Measurements from ENCODE around the gene PARD6G. TPM values are rescaled to one million over a fixed set of nuclear protein-coding genes. Genes with fewer than 3 reads are reported as not detected.
A peak's percentile ranks its signal among the peaks of the same experiment; 100 is the strongest.
"Not testable (repeated sequence)": the region's sequence is repeated elsewhere in the genome, so short reads cannot be mapped to it uniquely, and the experiment has no call there.

Gene PARD6G
- total RNA-seq, 1 donor from 2014 or later, result 18.9 TPM

- peak; percentile 94 for TF ChIP-seq CTCF (IDR thresholded peaks at IDR 0.05)
- not testable (repeated sequence) for H3K4me3 Mint-ChIP-seq (ENCODE audit: unreplicated experiment); H3K36me3 Mint-ChIP-seq (ENCODE audit: unreplicated experiment); H3K4me1 Mint-ChIP-seq (ENCODE audit: unreplicated experiment); H3K9me3 Mint-ChIP-seq (ENCODE audit: unreplicated experiment); H3K27ac Mint-ChIP-seq (ENCODE audit: unreplicated experiment); H3K27me3 Mint-ChIP-seq (ENCODE audit: unreplicated experiment)
- DNase-seq (ENCODE audit: extremely low spot score, unreplicated experiment), result peak; percentile 89
Measured at GRCh38 chr18:80257579-80258543, 10.5 kb upstream of the PARD6G start.

- peak; percentile 65 for DNase-seq (ENCODE audit: extremely low spot score, unreplicated experiment)
- no peak overlapping the region for H3K4me3 Mint-ChIP-seq (ENCODE audit: unreplicated experiment)
- no peaks in the 10 kb centered on the region for H3K9me3 Mint-ChIP-seq (ENCODE audit: unreplicated experiment)
- H3K27ac Mint-ChIP-seq (ENCODE audit: unreplicated experiment), result no peak overlapping the region
- no peaks in the 10 kb centered on the region for H3K36me3 Mint-ChIP-seq (ENCODE audit: unreplicated experiment)
- no peak for TF ChIP-seq CTCF (IDR thresholded peaks at IDR 0.05)
- peaks cover 2% of the 10 kb centered on the region for H3K27me3 Mint-ChIP-seq (ENCODE audit: unreplicated experiment)
- peaks cover 2% of the 10 kb centered on the region for H3K4me1 Mint-ChIP-seq (ENCODE audit: unreplicated experiment)
Measured at GRCh38 chr18:80254971-80255500, 7.7 kb upstream of the PARD6G start.

GRCh38 chr18:80253871-80254492, 6.7 kb upstream of the PARD6G start:
- peak; percentile 77 for DNase-seq (ENCODE audit: extremely low spot score, unreplicated experiment)
- Mint-ChIP-seq H3K27ac (ENCODE audit: unreplicated experiment) (no peak overlapping the region), H3K36me3 (ENCODE audit: unreplicated experiment) (no peaks in the 10 kb centered on the region), H3K9me3 (ENCODE audit: unreplicated experiment) (no peaks in the 10 kb centered on the region), H3K27me3 (ENCODE audit: unreplicated experiment) (peaks cover 2% of the 10 kb centered on the region), H3K4me1 (ENCODE audit: unreplicated experiment) (peaks cover 2% of the 10 kb centered on the region), H3K4me3 (ENCODE audit: unreplicated experiment) (no peak overlapping the region)
- no peak for TF ChIP-seq CTCF (IDR thresholded peaks at IDR 0.05)

- Mint-ChIP-seq H3K36me3 (ENCODE audit: unreplicated experiment) (no peaks in the 10 kb centered on the region), H3K27me3 (ENCODE audit: unreplicated experiment) (peaks cover 5% of the 10 kb centered on the region), H3K9me3 (ENCODE audit: unreplicated experiment) (no peaks in the 10 kb centered on the region), H3K4me1 (ENCODE audit: unreplicated experiment) (peaks cover 2% of the 10 kb centered on the region), H3K27ac (ENCODE audit: unreplicated experiment) (no peak overlapping the region), H3K4me3 (ENCODE audit: unreplicated experiment) (no peak overlapping the region)
- no peak for TF ChIP-seq CTCF (IDR thresholded peaks at IDR 0.05)
- DNase-seq (ENCODE audit: extremely low spot score, unreplicated experiment), result peak; percentile 60
Measured at GRCh38 chr18:80253236-80253635, 5.9 kb upstream of the PARD6G start.

GRCh38 chr18:80252136-80252535, 4.8 kb upstream of the PARD6G start:
- Mint-ChIP-seq H3K9me3 (ENCODE audit: unreplicated experiment) (no peaks in the 10 kb centered on the region), H3K27me3 (ENCODE audit: unreplicated experiment) (peaks cover 5% of the 10 kb centered on the region), H3K27ac (ENCODE audit: unreplicated experiment) (no peak overlapping the region), H3K4me3 (ENCODE audit: unreplicated experiment) (no peak overlapping the region), H3K36me3 (ENCODE audit: unreplicated experiment) (no peaks in the 10 kb centered on the region), H3K4me1 (ENCODE audit: unreplicated experiment) (no peaks in the 10 kb centered on the region)
- DNase-seq (ENCODE audit: extremely low spot score, unreplicated experiment), result no peak
- no peak for TF ChIP-seq CTCF (IDR thresholded peaks at IDR 0.05)
